Measurements from ENCODE around the gene EFHC1.

- TF ChIP-seq CTCF (IDR thresholded peaks at IDR 0.05 in 4 of 5, conservative IDR thresholded peaks at IDR 0.05 in 1 of 5) (no peak), POLR2A (IDR thresholded peaks at IDR 0.05) (no peak)
Observed at GRCh38 chr6:52555518-52556233, 135.5 kb downstream of the EFHC1 start.
